Ecto neural progenitor cell (in vitro differentiated cells): ENCODE data around the gene FBXW7.

Source experiments
- DNase-seq: peaks from one replicate; pipeline ENCODE4 v3.0.0-alpha.2; 2018; ENCODE audit warnings: low spot score

Gene FBXW7

DNA sequence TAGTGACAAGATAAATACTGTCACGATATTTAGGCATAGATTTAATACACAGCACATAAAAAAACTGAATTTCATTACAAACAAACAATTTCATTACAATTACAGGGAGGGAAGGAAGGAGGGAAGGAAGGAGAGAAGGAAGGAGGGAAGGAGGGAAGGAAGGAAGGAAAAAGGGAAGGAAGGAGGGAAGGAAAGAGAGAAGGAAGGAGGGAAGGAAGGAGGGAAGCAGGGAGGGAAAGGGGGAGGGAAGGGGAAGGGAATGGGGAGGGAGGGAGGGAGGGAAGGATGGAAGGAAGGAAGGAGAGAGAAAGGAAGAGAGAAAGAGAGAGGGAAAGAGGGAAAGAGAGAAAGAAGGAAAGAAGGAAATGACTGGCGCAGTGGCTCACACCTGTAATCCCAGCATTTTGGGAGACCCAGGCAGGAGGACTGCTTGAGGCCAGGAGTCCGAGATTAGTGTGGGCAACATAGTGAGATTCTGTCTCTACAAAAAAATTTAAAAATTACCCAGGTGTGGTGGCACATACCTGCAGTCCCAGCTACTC lies 64.6 kb downstream of the FBXW7 start:
- DNase-seq, result no peak

- DNase-seq, result no peak
These were observed 67.5 kb downstream of the FBXW7 start for GRCh38 chr4:152468408-152468807.

DNA sequence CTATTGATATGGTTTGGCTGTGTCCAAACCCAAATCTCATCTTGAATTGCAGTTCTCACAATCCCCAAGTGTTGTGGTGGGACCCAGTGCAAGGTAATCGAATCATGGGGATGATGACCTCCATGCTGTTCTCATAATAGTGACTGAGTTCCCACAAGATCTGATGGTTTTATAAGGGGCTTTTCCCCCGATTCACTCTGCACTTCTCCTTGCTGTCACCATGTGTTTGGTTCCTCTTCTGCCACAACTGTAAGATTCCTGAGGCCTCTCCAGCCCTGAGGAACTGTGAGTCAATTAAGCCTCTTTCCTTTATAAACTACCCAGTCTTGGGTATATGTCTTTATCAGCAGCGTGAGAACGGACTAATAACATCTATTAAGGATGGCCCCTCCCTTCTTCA lies 68.8 kb downstream of the FBXW7 start:
- DNase-seq, result no peak

GRCh38 chr4:152464030-152464823 lies 71.7 kb downstream of the FBXW7 start:
- no peak for DNase-seq

DNA sequence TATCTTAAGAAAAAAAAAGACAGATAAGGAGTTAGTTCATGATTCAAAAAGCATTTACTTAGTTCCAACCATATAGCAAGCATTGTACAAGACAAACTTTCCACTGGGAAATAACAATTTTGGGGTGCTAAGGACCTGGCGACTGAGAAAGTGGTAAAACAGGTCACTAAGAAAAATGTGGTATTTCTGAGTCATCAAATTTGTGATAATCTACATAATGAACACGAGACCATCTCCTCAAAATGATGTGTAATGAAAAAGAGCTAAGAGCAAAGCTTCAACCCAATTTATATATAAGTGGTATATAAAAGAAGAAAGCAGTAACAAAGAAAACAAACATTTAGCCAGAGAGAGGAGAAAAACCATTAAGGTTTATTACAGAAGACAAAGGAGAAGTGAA lies 72.3 kb downstream of the FBXW7 start:
- no peak for DNase-seq

GRCh38 chr4:152462695-152463094 lies 73.2 kb downstream of the FBXW7 start:
- DNase-seq, result no peak

- DNase-seq, result no peak
These were observed 73.8 kb downstream of the FBXW7 start for GRCh38 chr4:152462047-152462446.

DNA sequence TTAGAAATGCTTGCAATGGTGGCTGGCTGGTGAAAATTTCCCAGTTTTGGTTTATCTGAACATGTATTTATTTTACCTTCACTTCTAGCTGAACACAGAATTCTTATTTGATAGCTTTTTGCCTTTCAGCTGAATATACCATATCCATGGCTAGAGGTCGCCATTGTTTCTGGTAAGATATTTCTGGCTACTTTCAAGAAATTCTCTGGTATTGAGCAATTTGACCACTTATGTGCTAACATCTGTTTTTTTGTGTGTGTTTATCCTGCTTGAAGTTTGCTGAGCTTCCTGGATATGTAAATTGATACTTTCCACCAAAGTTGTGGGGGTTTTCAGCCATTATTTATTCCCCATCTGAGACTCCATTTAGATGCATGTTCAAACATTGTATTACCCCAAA lies 75.4 kb downstream of the FBXW7 start:
- no peak for DNase-seq

DNA sequence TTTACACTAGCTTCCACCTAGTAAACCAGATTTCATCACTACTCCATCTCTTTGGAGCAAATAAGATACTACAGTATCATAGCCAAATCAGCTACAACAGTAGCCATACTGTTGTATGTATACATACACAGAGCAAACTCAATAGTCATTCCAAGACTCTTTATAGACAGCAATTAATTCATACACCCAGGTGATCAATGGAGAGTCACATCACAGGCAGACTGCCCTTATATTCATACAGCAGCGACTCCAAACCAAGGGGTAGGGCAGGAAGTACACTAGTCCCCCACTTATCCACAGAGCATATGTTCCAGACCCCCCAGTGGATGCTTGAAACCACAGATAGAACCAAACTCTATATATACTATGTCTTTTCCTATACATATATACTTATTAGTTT lies 76.6 kb downstream of the FBXW7 start:
- no peak for DNase-seq

DNA sequence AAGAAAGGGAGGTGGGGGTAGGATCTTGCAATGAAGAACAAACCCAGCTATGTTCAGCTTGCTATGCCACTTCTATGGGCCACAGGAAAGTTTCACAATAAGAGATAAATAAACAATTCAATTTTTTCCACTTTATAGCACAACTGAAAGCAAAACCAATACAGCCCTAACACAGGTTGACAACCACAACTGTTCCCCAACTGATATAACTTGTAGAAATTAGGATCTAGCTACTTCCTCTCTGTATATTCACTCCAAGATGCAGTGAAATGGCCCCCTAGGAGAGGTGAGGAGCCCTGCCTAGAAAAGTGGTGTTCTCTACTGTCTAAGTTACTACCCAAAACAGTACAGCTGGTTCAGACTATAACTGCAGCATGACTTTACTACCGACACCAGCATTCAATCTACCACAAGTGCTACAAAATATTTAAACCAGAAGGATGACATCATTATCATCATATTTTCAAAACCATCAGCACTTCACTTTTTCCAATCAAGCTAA lies 77.0 kb downstream of the FBXW7 start:
- no peak for DNase-seq

- DNase-seq, result no peak
These were observed 79.3 kb downstream of the FBXW7 start for GRCh38 chr4:152456609-152457008.

- no peak for DNase-seq
These were observed 80.6 kb downstream of the FBXW7 start for GRCh38 chr4:152455311-152455710.

GRCh38 chr4:152454398-152455011 lies 81.4 kb downstream of the FBXW7 start:
- no peak for DNase-seq

DNA sequence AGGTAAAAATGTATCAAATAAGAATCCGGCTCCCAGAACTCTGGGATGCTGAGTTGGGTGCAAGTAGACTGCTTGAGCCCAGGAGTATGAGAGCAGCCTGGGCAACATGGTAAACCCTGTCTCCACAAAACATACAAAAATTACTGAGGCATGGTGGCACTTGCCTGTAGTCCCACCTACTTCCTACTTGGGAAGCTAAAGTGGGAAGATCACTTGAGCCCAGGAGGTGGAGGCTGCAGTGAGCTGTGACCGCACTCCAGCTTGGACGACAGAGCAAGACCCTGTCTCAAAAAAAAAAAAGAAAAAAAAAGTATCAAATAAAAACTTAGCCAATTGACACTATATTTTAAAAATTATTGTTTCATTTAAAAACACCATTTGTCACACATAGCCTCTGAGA lies 84.4 kb downstream of the FBXW7 start:
- DNase-seq, result no peak

- DNase-seq, result no peak
These were observed 87.0 kb downstream of the FBXW7 start for GRCh38 chr4:152448854-152449253.

- no peak for DNase-seq
These were observed 87.7 kb downstream of the FBXW7 start for GRCh38 chr4:152448038-152448707.

GRCh38 chr4:152443859-152444258 lies 92.0 kb downstream of the FBXW7 start:
- DNase-seq, result no peak

DNA sequence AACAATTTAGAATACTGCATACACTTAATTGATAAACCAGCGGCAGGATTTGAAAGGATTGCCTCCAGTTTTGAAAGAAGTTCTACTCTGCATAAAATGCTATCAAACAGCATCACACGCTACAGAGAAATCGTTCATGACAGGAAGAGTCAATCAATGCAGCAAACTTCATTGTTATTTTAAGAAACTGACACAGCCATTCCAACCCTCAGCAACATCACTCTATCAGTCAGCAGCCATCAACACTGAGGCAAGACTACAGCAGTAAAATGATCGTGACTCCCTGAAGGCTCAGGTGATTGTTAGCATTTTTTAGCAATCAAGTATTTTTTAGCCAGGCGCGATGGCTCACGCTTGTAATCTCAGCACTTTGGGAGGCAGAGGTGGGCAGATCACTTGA lies 98.3 kb downstream of the FBXW7 start:
- no peak for DNase-seq

DNA sequence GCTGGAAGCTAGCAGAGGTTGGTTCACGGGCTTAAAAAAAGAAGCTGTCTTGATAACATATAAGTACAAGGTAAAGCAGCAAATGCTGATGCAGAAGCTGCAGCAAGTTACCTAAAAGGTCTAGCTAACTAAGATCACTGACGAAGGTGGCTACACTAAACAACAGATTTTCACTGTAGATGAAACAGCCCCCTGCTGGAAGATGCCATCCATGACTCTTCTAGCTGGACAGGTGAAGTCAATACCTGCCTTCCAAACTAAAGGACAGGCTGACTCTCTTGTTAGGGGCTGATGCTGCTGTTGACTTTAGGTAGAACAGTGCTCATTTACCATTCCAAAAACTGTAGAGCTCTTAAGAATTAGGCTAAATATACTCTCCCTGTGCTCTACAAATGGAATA lies 99.5 kb downstream of the FBXW7 start:
- DNase-seq, result no peak

DNA sequence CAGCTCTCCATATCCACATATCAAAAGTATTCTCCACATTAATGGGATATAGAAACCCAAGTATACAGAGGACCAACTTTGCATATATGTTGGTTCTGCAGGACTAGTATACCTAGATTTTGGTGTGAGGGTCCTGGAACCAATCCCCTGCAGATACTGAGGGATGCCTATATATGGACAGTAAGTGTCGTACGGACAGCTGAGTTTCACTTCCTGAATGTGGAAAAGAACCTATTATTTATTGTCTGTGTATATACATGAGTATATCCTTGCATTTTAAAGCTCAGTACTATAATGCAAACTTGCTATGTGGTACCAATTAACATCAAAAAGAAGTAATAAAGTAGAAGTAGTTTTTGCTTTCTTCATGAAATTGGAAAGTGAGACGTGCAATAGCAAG lies 101.9 kb downstream of the FBXW7 start:
- no peak for DNase-seq

GRCh38 chr4:152431784-152432183 lies 104.1 kb downstream of the FBXW7 start:
- no peak for DNase-seq

GRCh38 chr4:152431291-152431690 lies 104.6 kb downstream of the FBXW7 start:
- no peak for DNase-seq

DNA sequence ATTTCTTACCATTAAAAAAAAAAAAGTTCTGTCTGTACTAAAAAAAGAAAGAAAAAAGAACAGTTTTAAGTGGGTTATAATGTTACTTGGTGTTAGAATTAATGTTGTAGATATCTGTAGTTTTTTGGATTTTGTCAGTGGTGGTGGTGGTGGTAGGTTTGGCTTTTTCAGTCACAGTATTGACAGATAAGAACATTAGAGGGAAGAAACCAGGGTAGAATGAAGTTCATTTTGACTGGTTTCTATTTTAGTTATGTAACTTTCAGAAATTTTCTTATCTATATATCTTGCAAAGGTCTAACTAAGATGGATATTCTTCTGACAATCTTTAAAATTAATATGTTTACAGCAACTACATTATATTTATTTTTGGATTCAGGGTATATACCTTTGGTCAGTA lies 105.4 kb downstream of the FBXW7 start:
- no peak for DNase-seq
